Lower leg skin (tissue), 4 donors: Measurements from ENCODE around the gene RPRML. TPM values are rescaled to one million over a fixed set of nuclear protein-coding genes. Genes with fewer than 3 reads are reported as not detected.

Experiments used
- DNase-seq, 2 donors: peaks; one replicate each; pipeline ENCODE4 v3.0.0-alpha.2; 2019; ENCODE audit warnings: low spot score in 2 of 2
- H3K4me3 ChIP-seq: fragments of 200-600 bp; sonication (generic); 2 replicates; pipeline ENCODE4 v1.5.1; 2017; ENCODE audit warnings: mild to moderate bottlenecking, low read depth; ENCODE audit not compliant: poor library complexity, severe bottlenecking
- CTCF ChIP-seq, 3 donors: fragments of 450-650 bp; IDR thresholded peaks; one replicate each; pipeline ENCODE4 v1.5.1; 2016; ENCODE audit warnings: antibody characterized with exemption in 3 of 3, mild to moderate bottlenecking in 3 of 3, moderate library complexity in 2 of 3
- POLR2A ChIP-seq, 2 donors: fragments of 450-650 bp; IDR thresholded peaks; one replicate each; pipeline ENCODE4 v1.6.1; 2016 to 2017; ENCODE audit warnings: antibody characterized with exemption in 2 of 2, mild to moderate bottlenecking in 1 of 2, moderate library complexity in 1 of 2
- WGBS, 2 donors: methylation state at CpG; one replicate each; pipeline ENCODE4 v1.1.5; 2018; 5-methylcytosine and 5-hydroxymethylcytosine counted together
- intact Hi-C: fragments of 100-400 bp; cut with DNase I; formaldehyde crosslinking; loops from one replicate; pipeline ENCODE4 v1.15.0; 2023; ENCODE audit warnings: low total_unique reads
- total RNA-seq, 4 donors: library from RNA; depleted of rRNA; stranded (reverse); fragments of >200 nt; gene quantifications; one replicate each; pipeline ENCODE4 v1.1.0, GENCODE V29; 2016

Gene RPRML
- total RNA-seq, 4 donors from 2014 or later, result 3.2 to 9.9 (median 6.1) TPM

GRCh38 chr17:46972346-46972745, 6.7 kb downstream of the RPRML start:
- TF ChIP-seq CTCF (IDR thresholded peaks at IDR 0.05) (no peak), POLR2A (IDR thresholded peaks at IDR 0.05) (no peak)
- 42 to 57% methylated on average over 6 of the region's 6 CpGs for WGBS, 2 donors
- intact Hi-C loops, result no loop called here
- DNase-seq, result peak; percentile 51 to 88
- H3K4me3 ChIP-seq, result no peak overlapping the region

GRCh38 chr17:46971647-46972300, 7.3 kb downstream of the RPRML start:
- intact Hi-C loops, result no loop called here

GRCh38 chr17:46968896-46969295, 10.2 kb downstream of the RPRML start:
- intact Hi-C loops, result no loop called here
- no peak for TF ChIP-seq CTCF (IDR thresholded peaks at IDR 0.05)
- no peak for TF ChIP-seq POLR2A (IDR thresholded peaks at IDR 0.05)
- 95 to 98% methylated on average over 8 of the region's 8 CpGs for WGBS, 2 donors
- H3K4me3 ChIP-seq, result no peak overlapping the region
- no peak for DNase-seq

More at GRCh38 chr17:46971647-46972300, 7.3 kb downstream of the RPRML start:
- 75 to 76% methylated on average over 10 of the region's 10 CpGs for WGBS, 2 donors
- TF ChIP-seq CTCF (IDR thresholded peaks at IDR 0.05) (no peak), POLR2A (IDR thresholded peaks at IDR 0.05) (no peak)
- no peak overlapping the region for H3K4me3 ChIP-seq
- DNase-seq, result no peak

GRCh38 chr17:46968224-46968834, 10.7 kb downstream of the RPRML start:
- DNase-seq, result no peak
- WGBS, 2 donors, result 81 to 86% methylated on average over 6 of the region's 6 CpGs
- intact Hi-C loops, result no loop called here
- no peak for TF ChIP-seq CTCF (IDR thresholded peaks at IDR 0.05)
- TF ChIP-seq POLR2A (IDR thresholded peaks at IDR 0.05), result no peak
- H3K4me3 ChIP-seq, result no peak overlapping the region

GRCh38 chr17:46964315-46965265, 14.5 kb downstream of the RPRML start:
- intact Hi-C loops, result no loop called here
- TF ChIP-seq CTCF (IDR thresholded peaks at IDR 0.05) (no peak), POLR2A (IDR thresholded peaks at IDR 0.05) (no peak)
- no peak overlapping the region for H3K4me3 ChIP-seq
- WGBS, 2 donors, result 64 to 76% methylated on average over 9 of the region's 9 CpGs
- no peak for DNase-seq
